Activated naive CD4-positive, alpha-beta T cell treated with anti-CD3 and anti-CD28 coated beads, Interleukin-2, amount 50 U/mL, for 72 hours (primary cell): ENCODE data around the gene MYDGF. TPM values are rescaled to one million over a fixed set of nuclear protein-coding genes. Genes with fewer than 3 reads are reported as not detected.

Source experiments
- ATAC-seq, 2 donors: fragments of 150-1000 bp; cut with Tn5 transposase; 2 replicates each; pipeline ENCODE4 v1.10.0; 2021; ENCODE audit warnings: mild to moderate bottlenecking in 2 of 2, moderate library complexity in 2 of 2
- DNase-seq, 2 donors: peaks; one replicate each; pipeline ENCODE4 v3.0.0; 2021 to 2022; ENCODE audit warnings: low spot score in 2 of 2
- H3K27ac Mint-ChIP-seq, 2 donors: one replicate each; pipeline ENCODE4 v1.8.0; 2022; ENCODE audit warnings: mild to moderate bottlenecking in 2 of 2, mixed read lengths in 2 of 2
- H3K36me3 Mint-ChIP-seq, 2 donors: one replicate each; pipeline ENCODE4 v1.8.0; 2022; ENCODE audit warnings: mixed read lengths in 2 of 2
- H3K9me3 Mint-ChIP-seq, 2 donors: one replicate each; pipeline ENCODE4 v1.8.0; 2022; ENCODE audit warnings: mixed read lengths in 2 of 2
- total RNA-seq, 2 donors: library from RNA; stranded (reverse); gene quantifications; one replicate each; pipeline ENCODE4 v1.2.3, GENCODE V29; 2022

Gene MYDGF
- total RNA-seq, 2 donors from 2014 or later, result 40.2 to 48.5 TPM

DNA sequence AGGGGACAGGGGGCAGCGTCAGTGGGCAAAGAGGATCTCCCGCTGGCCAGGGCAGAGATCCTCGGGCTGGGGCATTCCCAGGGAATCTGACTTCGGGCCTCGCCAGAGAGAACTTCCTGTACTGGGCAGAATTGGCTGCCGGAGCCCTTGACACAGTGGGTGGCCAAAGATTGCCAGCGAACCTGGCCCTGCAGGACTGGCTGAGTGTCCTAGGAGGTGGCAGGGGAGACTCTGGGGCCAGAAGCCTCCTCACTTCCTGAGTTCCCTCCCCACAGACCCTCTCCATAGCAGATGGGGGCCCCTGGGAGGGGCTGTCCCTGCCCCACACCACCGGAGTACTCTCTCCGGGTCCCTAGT, 34.2 kb upstream of the MYDGF start:
- ATAC-seq (no peak), DNase-seq (no peak)
- H3K27ac Mint-ChIP-seq, result no peak overlapping the region
- no peaks in the 10 kb centered on the region for H3K36me3 Mint-ChIP-seq
- no peaks in the 10 kb centered on the region for H3K9me3 Mint-ChIP-seq

GRCh38 chr19:4703671-4704316, 33.7 kb upstream of the MYDGF start:
- Mint-ChIP-seq H3K9me3 (no peaks in the 10 kb centered on the region), H3K27ac (no peak overlapping the region), H3K36me3 (no peaks in the 10 kb centered on the region)
- DNase-seq, result no peak
- no peak for ATAC-seq

- ATAC-seq (no peak), DNase-seq (no peak)
- Mint-ChIP-seq H3K36me3 (no peaks in the 10 kb centered on the region), H3K27ac (peak overlapping the region in 1 of 2 donors; percentile 88), H3K9me3 (no peaks in the 10 kb centered on the region)
Observed at GRCh38 chr19:4702764-4703163, 32.6 kb upstream of the MYDGF start.

GRCh38 chr19:4701557-4701956, 31.4 kb upstream of the MYDGF start:
- ATAC-seq (no peak), DNase-seq (no peak)
- no peak overlapping the region for H3K27ac Mint-ChIP-seq
- no peaks in the 10 kb centered on the region for H3K36me3 Mint-ChIP-seq
- H3K9me3 Mint-ChIP-seq, result no peaks in the 10 kb centered on the region

DNA sequence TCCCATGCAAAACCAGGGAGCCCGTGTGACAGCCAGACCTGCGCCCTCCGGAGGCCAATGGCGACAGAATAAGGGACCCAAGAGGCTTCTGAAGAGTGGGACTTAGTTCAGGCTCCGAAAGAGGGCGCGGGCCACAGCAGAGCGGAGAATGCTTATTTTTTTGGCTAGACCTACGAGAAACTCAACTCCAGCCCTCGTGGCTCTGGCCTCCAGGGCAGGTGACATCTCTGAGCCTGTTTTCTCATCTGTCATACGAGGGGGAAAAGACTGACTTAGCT, 30.5 kb upstream of the MYDGF start:
- DNase-seq (no peak), ATAC-seq (no peak)
- Mint-ChIP-seq H3K27ac (no peak overlapping the region), H3K9me3 (no peaks in the 10 kb centered on the region), H3K36me3 (no peaks in the 10 kb centered on the region)

DNA sequence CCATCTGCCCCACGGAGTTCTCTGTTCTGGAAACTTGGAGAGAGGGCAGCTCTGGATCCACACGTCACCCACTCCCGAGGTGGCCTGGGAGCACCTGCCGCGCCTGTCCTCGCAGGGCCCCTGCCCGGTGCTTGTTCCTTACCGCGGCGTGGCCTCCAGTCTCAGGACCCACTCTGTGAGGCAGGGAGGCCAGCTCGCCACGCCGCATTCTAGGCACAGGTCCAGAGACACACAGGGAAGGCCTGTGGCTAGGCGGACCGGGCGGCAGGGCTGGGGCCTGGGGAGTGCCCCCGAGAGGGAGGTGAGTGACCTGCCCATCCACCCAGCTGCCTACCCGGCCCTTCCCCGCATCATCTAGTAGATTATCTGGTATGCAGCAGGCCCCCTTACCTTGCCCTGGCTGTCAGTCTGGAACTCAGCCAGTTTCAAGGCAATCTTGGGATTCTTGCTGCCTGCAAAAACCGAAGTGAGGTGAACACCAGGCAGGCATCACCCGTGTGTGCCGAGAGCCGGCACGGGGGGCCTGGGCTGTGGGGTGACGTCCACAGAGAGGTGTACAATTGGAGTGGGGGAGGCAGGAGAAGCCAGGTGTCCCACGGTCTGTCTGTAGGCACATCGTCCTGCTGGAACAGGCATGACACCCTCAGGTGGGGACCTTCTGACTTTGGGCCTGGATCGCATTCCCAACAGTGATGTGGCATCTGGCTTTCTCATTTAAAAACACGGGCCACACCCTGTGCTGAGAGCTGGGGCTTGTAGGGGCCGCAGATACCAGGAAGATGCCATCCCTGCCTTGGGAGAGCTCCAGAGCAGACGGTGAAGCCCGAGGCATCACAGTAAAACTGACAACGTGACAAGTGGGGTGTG, 29.9 kb upstream of the MYDGF start:
- ATAC-seq, result no peak
- DNase-seq, result no peak
- peak overlapping the region in 1 of 2 donors; percentile 77 for H3K27ac Mint-ChIP-seq
- H3K9me3 Mint-ChIP-seq, result no peaks in the 10 kb centered on the region
- H3K36me3 Mint-ChIP-seq, result no peaks in the 10 kb centered on the region

DNA sequence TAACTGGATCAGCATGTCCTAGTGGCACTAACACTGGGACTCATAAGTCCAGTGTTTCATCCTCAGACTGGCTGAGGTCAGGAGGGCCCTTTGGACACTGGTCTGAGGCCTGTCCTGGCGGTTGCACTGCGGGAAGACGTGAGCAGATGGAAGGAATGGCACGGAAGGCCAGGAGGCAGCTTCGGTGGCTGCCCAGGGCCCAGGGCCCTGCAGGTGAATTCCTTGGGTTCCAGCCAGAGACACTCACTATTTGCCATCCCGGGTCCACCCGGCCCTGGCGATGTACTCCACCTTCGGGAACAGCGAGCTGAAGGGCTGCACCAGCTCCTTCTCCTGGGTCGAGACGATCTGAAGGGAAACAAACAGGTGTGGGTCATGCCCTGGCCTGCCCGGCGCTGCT, 27.2 kb upstream of the MYDGF start:
- no peak for ATAC-seq
- Mint-ChIP-seq H3K9me3 (no peaks in the 10 kb centered on the region), H3K27ac (peak overlapping the region; percentile 32 to 55), H3K36me3 (peaks cover 0 to 9% of the 10 kb centered on the region in 2 donors)
- no peak for DNase-seq

DNA sequence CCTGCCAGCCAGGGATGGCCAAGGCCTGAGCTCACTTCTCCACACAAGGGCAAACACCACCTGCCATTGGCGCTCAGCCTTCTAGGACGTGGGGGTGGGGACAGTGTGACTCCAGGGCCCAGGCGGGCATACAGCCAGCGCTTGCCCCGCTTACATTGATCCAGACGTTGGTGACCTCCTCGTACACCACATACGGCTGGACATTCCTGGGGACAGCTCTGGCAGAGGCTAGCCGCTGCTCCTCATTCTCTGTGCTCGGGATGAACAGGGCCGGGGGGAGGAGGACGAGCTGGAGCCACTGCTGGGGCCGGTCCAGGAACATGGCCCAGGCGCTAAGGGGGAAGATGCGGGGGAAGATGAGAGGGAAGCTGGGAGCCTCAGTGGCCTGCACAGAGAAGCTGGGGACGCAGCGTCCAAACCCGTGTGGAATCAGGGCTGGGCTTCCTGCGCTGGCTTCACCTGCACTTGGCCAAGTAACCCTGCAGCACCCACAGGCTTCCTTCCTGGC, 25.1 kb upstream of the MYDGF start:
- Mint-ChIP-seq H3K36me3 (peaks cover 0 to 9% of the 10 kb centered on the region in 2 donors), H3K27ac (no peak overlapping the region), H3K9me3 (no peaks in the 10 kb centered on the region)
- ATAC-seq (no peak), DNase-seq (no peak)

DNA sequence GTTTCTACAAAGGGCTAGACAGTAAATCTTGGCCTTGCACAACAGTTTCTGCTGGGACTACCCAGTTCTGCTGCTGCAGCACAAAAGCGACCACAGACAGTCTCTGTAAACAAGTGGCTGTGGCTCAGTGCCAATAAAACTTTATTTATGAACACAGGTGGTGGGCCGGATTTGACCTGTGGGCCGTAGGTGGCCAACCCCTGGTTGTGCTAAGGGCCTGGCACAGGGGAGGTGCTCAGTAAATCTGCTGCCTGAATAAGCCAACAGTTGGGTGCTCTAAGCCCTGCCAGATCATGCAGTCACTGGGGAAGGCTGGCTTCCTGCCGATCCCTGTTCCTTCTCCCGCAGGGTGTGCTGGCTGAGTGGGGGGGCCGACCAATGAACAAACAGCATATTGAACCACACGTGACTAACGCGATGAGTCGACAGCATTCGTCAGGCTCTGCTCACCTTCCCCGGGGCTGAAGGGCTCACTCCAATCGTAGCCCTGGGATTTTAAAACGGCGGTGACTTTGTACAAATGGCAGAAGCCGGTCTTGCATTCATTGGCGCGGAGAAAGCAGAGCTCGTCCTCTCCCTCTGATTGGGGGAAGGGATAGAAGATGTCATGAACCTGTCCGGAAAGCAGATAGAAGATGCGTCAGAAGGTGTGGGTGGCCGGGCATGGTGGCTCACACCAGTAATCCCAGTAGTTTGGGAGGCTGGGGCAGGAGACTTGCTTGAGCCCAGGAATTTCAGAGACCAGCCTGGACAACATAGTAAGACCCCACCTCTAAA, 24.3 kb upstream of the MYDGF start:
- H3K27ac Mint-ChIP-seq, result peak overlapping the region in 1 of 2 donors; percentile 75
- H3K9me3 Mint-ChIP-seq, result no peaks in the 10 kb centered on the region
- ATAC-seq, result no peak
- H3K36me3 Mint-ChIP-seq, result peaks cover 0 to 9% of the 10 kb centered on the region in 2 donors
- DNase-seq, result no peak

GRCh38 chr19:4693471-4694121, 23.5 kb upstream of the MYDGF start:
- Mint-ChIP-seq H3K9me3 (no peaks in the 10 kb centered on the region), H3K27ac (peak overlapping the region in 1 of 2 donors; percentile 75), H3K36me3 (peaks cover 0 to 9% of the 10 kb centered on the region in 2 donors)
- no peak for DNase-seq
- no peak for ATAC-seq

- H3K36me3 Mint-ChIP-seq, result peaks cover 0 to 9% of the 10 kb centered on the region in 2 donors
- ATAC-seq, result no peak
- no peak overlapping the region for H3K27ac Mint-ChIP-seq
- no peaks in the 10 kb centered on the region for H3K9me3 Mint-ChIP-seq
- DNase-seq, result no peak
Observed at GRCh38 chr19:4693078-4693350, 22.9 kb upstream of the MYDGF start.

- peaks cover 0 to 9% of the 10 kb centered on the region in 2 donors for H3K36me3 Mint-ChIP-seq
- DNase-seq, result no peak
- H3K27ac Mint-ChIP-seq, result no peak overlapping the region
- no peak for ATAC-seq
- no peaks in the 10 kb centered on the region for H3K9me3 Mint-ChIP-seq
Observed at GRCh38 chr19:4692251-4693077, 22.3 kb upstream of the MYDGF start.

DNA sequence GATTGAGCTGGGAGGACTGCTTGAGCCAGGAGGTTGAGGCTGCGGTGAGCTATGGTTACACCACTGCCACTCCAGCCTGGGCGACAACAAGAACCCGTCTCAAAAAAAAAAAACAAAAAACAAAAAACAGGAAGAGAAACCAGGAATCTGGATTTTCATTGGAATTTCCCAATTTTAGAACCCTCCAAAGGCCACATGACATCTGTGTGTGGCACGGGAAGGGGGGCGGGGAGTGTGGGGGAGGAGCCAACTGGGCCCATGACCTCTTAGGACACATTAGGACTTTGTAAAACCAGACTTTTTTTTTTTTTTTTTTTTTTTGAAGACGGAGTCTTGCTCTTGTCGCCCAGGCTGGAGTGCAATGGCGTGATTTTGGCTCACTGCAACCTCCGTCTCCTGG, 21.2 kb upstream of the MYDGF start:
- no peak for ATAC-seq
- no peak for DNase-seq
- Mint-ChIP-seq H3K9me3 (no peaks in the 10 kb centered on the region), H3K27ac (no peak overlapping the region), H3K36me3 (peaks cover 0 to 9% of the 10 kb centered on the region in 2 donors)

- H3K36me3 Mint-ChIP-seq, result peaks cover 0 to 9% of the 10 kb centered on the region in 2 donors
- ATAC-seq (no peak), DNase-seq (no peak)
- H3K9me3 Mint-ChIP-seq, result no peaks in the 10 kb centered on the region
- peak overlapping the region in 1 of 2 donors; percentile 9 for H3K27ac Mint-ChIP-seq
Observed at GRCh38 chr19:4690361-4690760, 20.2 kb upstream of the MYDGF start.

DNA sequence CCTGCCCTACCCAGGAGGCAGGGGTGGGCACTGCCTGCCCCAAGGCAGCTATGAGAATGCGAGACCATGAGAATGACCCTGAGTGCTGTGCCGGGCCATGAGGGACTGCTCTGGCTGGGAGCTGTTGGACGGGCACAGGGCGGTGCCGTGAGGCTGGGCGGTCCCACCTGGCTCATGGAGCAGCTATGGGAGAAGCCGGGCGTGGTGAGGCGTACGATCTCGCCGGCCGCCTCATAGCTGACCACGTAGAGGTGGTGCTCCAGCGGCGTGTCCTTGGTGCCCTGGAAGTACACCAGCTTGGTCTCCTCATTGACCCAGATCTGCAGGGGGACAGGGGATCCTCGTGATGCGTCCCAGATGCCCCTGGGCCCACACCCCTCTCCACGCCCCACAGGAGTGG, 19.3 kb upstream of the MYDGF start:
- ATAC-seq (no peak), DNase-seq (no peak)
- Mint-ChIP-seq H3K36me3 (peaks cover 0 to 6% of the 10 kb centered on the region in 2 donors), H3K9me3 (no peaks in the 10 kb centered on the region), H3K27ac (no peak overlapping the region)

- ATAC-seq, result no peak
- Mint-ChIP-seq H3K36me3 (no peaks in the 10 kb centered on the region), H3K27ac (no peak overlapping the region), H3K9me3 (no peaks in the 10 kb centered on the region)
- no peak for DNase-seq
Observed at GRCh38 chr19:4688587-4688986, 18.4 kb upstream of the MYDGF start.
